Endothelial cell of umbilical vein (primary cell): ENCODE data around the gene LGMN. TPM values are rescaled to one million over a fixed set of nuclear protein-coding genes. Genes with fewer than 3 reads are reported as not detected.

Experiments used
- BruUV-seq: library from RNA; stranded (reverse); fragments of 400-500 nt; replicated peaks from 2 replicates; lab custom pipeline; 2021; lab: Mats Ljungman, UMichigan
- CTCF ChIA-PET: fragments of 300-600, 350-600 bp; sonication (Branson Sonifier 250); formaldehyde crosslinking; loops from one replicate; lab custom pipeline; 2021; ENCODE audit warnings: antibody characterized with exemption, inconsistent platforms; lab: Charles Lee
- POLR2A ChIA-PET: fragments of 300-600, 350-600 bp; sonication (Branson Sonifier 250); formaldehyde crosslinking; loops from one replicate; lab custom pipeline; 2021; ENCODE audit warnings: antibody characterized with exemption, inconsistent platforms; lab: Charles Lee
- DNase-seq: peaks from one replicate; pipeline ENCODE4 v3.0.0-alpha.2; 2011; ENCODE audit warnings: low read depth, low spot score
- FAIRE-seq: peaks from 2 replicates; lab custom pipeline; 2011; peaks lifted over from hg19 to GRCh38; lab: Jason Lieb, UNC
- H2AFZ ChIP-seq: 2 replicates; pipeline ENCODE4 v1.6.0; 2012; ENCODE audit warnings: low read depth, low read length, control low read depth, inconsistent platforms
- H3K27ac ChIP-seq: 2 replicates; pipeline ENCODE4 v1.5.1; 2011; ENCODE audit warnings: low read depth, mild to moderate bottlenecking, control low read depth, low read length, moderate library complexity; ENCODE audit not compliant: insufficient read depth
- H3K27me3 ChIP-seq, 2 experiments: 2 replicates each; pipeline versions ENCODE4 v1.6.0 to v1.6.1; 2011; ENCODE audit warnings: low read length in 2 of 2, mixed read lengths in 1 of 2; ENCODE audit not compliant: control insufficient read depth in 2 of 2, insufficient read depth in 2 of 2
- H3K36me3 ChIP-seq, 2 experiments: 2 replicates in 1 of 2; 3 replicates in 1 of 2; pipeline ENCODE4 v1.5.1; 2011; ENCODE audit warnings: low read length in 2 of 2, mild to moderate bottlenecking in 1 of 2, moderate library complexity in 1 of 2; ENCODE audit not compliant: control insufficient read depth in 2 of 2, insufficient read depth in 2 of 2; ENCODE audit errors: extremely low read depth in 1 of 2
- H3K4me1 ChIP-seq: 3 replicates; pipeline ENCODE4 v1.5.1; 2011; ENCODE audit warnings: mild to moderate bottlenecking, low read length; ENCODE audit not compliant: control insufficient read depth, insufficient read depth; ENCODE audit errors: extremely low read depth
- H3K4me2 ChIP-seq: 2 replicates; pipeline ENCODE4 v1.6.1; 2011; ENCODE audit warnings: low read length, control low read depth, mixed read lengths; ENCODE audit not compliant: insufficient read depth
- H3K4me3 ChIP-seq, 3 experiments: fragments of 200-600 bp in 1 of 3; sonication (generic), shearing (Covaris generic) in 1 of 3; replicated peaks in 1 of 3; 2 replicates each; pipeline ENCODE4 v1.5.1; 2011 to 2016; ENCODE audit warnings: control low read depth in 3 of 3, low read length in 3 of 3, mild to moderate bottlenecking in 2 of 3, inconsistent platforms in 1 of 3, low read depth in 1 of 3, moderate library complexity in 1 of 3; ENCODE audit not compliant: insufficient read depth in 1 of 3
- H3K79me2 ChIP-seq: 2 replicates; pipeline ENCODE4 v1.6.0; 2012; ENCODE audit warnings: low read length, inconsistent platforms; ENCODE audit not compliant: control insufficient read depth, insufficient read depth
- H3K9ac ChIP-seq: replicated peaks from 2 replicates; pipeline ENCODE3; 2011; ENCODE audit warnings: low read length, control low read depth; ENCODE audit not compliant: insufficient read depth; ENCODE audit errors: extremely low read depth
- H3K9me1 ChIP-seq: replicated peaks from 3 replicates; pipeline ENCODE4 v1.6.0; 2011; ENCODE audit warnings: mild to moderate bottlenecking, low read length; ENCODE audit not compliant: control insufficient read depth, insufficient read depth; ENCODE audit errors: extremely low read depth
- H3K9me3 ChIP-seq: replicated peaks from 2 replicates; pipeline ENCODE4 v1.5.1; 2012; ENCODE audit warnings: low read length, inconsistent platforms; ENCODE audit not compliant: control insufficient read depth, insufficient read depth
- H4K20me1 ChIP-seq: replicated peaks from 2 replicates; pipeline ENCODE3; 2011; ENCODE audit warnings: mild to moderate bottlenecking, low read length; ENCODE audit not compliant: control insufficient read depth, insufficient read depth; ENCODE audit errors: extremely low read depth
- CTCF ChIP-seq, 2 donors: IDR thresholded peaks; 1 replicate in 1 of 2; 2 replicates in 1 of 2; pipeline ENCODE4 v1.5.1; 2011; ENCODE audit warnings: low read length in 2 of 2, mild to moderate bottlenecking in 2 of 2, moderate library complexity in 2 of 2, control low read depth in 1 of 2, inconsistent platforms in 1 of 2, low read depth in 1 of 2; ENCODE audit not compliant: insufficient read depth in 1 of 2; ENCODE audit errors: extremely low read depth in 1 of 2
- EZH2 ChIP-seq: IDR thresholded peaks from 2 replicates; pipeline ENCODE4 v1.6.1; 2012; ENCODE audit warnings: borderline replicate concordance, low read depth, mild to moderate bottlenecking, moderate library complexity, low read length, inconsistent platforms; ENCODE audit not compliant: severe bottlenecking
- FOS ChIP-seq: IDR thresholded peaks from 2 replicates; pipeline ENCODE4 v1.6.1; 2011; ENCODE audit warnings: mild to moderate bottlenecking, low read length, moderate library complexity, borderline replicate concordance; ENCODE audit not compliant: insufficient read depth
- GATA2 ChIP-seq: IDR thresholded peaks from 2 replicates; pipeline ENCODE4 v1.7.0; 2011; ENCODE audit warnings: low read depth, mild to moderate bottlenecking, moderate library complexity, mixed read lengths, low read length; ENCODE audit not compliant: insufficient read length, insufficient read depth
- JUN ChIP-seq: IDR thresholded peaks from 2 replicates; pipeline ENCODE4 v1.6.1; 2011; ENCODE audit warnings: borderline replicate concordance, low read depth; ENCODE audit not compliant: insufficient read length, insufficient read depth
- MAX ChIP-seq: IDR thresholded peaks from 2 replicates; pipeline ENCODE4 v1.6.1; 2011; ENCODE audit not compliant: insufficient read depth, insufficient read length
- MYC ChIP-seq: IDR thresholded peaks from one replicate; pipeline ENCODE4 v1.6.1; 2011; ENCODE audit warnings: mild to moderate bottlenecking, low read depth, low read length
- POLR2A ChIP-seq: IDR thresholded peaks from 2 replicates; pipeline ENCODE4 v1.6.1; 2012; ENCODE audit warnings: low read depth, mild to moderate bottlenecking, control low read depth, low read length
- POLR2AphosphoS5 ChIP-seq: IDR thresholded peaks from 2 replicates; pipeline ENCODE4 v1.6.1; 2012; ENCODE audit warnings: low read depth, mild to moderate bottlenecking, control low read depth, low read length, moderate library complexity; ENCODE audit not compliant: insufficient read depth
- dilution Hi-C: fragments of 300-500 bp; cut with MboI; formaldehyde crosslinking; loops from one replicate; pipeline ENCODE4 v1.15.0; 2019; ENCODE audit warnings: low sequenced_read_pairs; ENCODE audit not compliant: extremely low pct_ligation_motif_present
- intact Hi-C: fragments of 100-400 bp; cut with micrococcal nuclease; formaldehyde crosslinking; loops from one replicate; pipeline ENCODE4 v1.10.0; 2022
- polyA plus RNA-seq, 4 experiments: library from polyadenylated mRNA; depleted of rRNA in 3 of 4; stranded (reverse) in 3 of 4; unstranded in 1 of 4; fragments of >200 nt; gene quantifications; 2 replicates each; pipeline versions ENCODE4 v1.2.1 to v1.2.3, GENCODE V29; 2011 to 2012; ENCODE audit warnings: missing spikeins in 1 of 4
- total RNA-seq: library from RNA; stranded (reverse); gene quantifications from 2 replicates; pipeline ENCODE4 v1.2.3, GENCODE V29; 2021

The LGMN gene
- total and polyA plus RNA-seq, 2 donors (not counting 3 experiments of a cell fraction or from before 2014, with no cell fraction given) = 56.7 to 99.2 TPM

- H4K20me1 ChIP-seq = no peaks in the 10 kb centered on the region
- no peak overlapping the region for H3K27ac ChIP-seq
- no peaks in the 10 kb centered on the region for H3K4me1 ChIP-seq
- POLR2A ChIA-PET = no interaction called here
- dilution Hi-C loops (no loop called here), intact Hi-C loops (no loop called here)
- H3K36me3 ChIP-seq = no peaks in the 10 kb centered on the region
- H3K27me3 ChIP-seq = no peaks in the 10 kb centered on the region
- no peak overlapping the region for H3K4me3 ChIP-seq
- FAIRE-seq = no peak
- TF ChIP-seq JUN (no peak), MYC (no peak), CTCF (IDR thresholded peaks at IDR 0.05; ENCODE audit: extremely low read depth in 1 of 2, insufficient read depth in 1 of 2, low read depth in 1 of 2, low read length in 2 of 2) (no peak), POLR2A (no peak), GATA2 (no peak), POLR2AphosphoS5 (no peak), MAX (no peak), EZH2 (no peak), FOS (no peak)
- no peaks in the 10 kb centered on the region for H3K9me3 ChIP-seq
- no peaks in the 10 kb centered on the region for H3K79me2 ChIP-seq
- no peak overlapping the region for H3K9ac ChIP-seq
- CTCF ChIA-PET = interaction anchor here (1.4 kb wide), 1 partner anchor 31 kb away, joined by 4 read pairs; no protein-coding TSS in a partner anchor
- H3K4me2 ChIP-seq = no peak overlapping the region
- H2AFZ ChIP-seq = no peak overlapping the region
- no TSS peak for BruUV-seq
- no peak for DNase-seq
- no peaks in the 10 kb centered on the region for H3K9me1 ChIP-seq
Observed at GRCh38 chr14:92655419-92656201, 92.8 kb downstream of the LGMN start.
